Fibroblast of lung (primary cell): ENCODE measurements around the gene TFAM. TPM values are rescaled to one million over a fixed set of nuclear protein-coding genes. Genes with fewer than 3 reads are reported as not detected.

Experiments used
- DNase-seq, 2 donors: peaks; one replicate each; pipeline versions ENCODE4 v3.0.0 to v3.0.0-alpha.2; 2010; ENCODE audit warnings: low read depth in 2 of 2
- H2AFZ ChIP-seq: 2 replicates; pipeline ENCODE4 v1.5.1; 2012; ENCODE audit warnings: low read length, control low read depth, inconsistent platforms
- H3K27ac ChIP-seq: 2 replicates; pipeline ENCODE4 v1.5.1; 2011; ENCODE audit warnings: low read length, control low read depth; ENCODE audit not compliant: insufficient read depth
- H3K27me3 ChIP-seq: 2 replicates; pipeline ENCODE4 v1.5.1; 2011; ENCODE audit warnings: mild to moderate bottlenecking, low read length; ENCODE audit not compliant: control insufficient read depth, insufficient read depth
- H3K36me3 ChIP-seq: 2 replicates; pipeline ENCODE4 v1.5.1; 2011; ENCODE audit warnings: low read length; ENCODE audit not compliant: control insufficient read depth, insufficient read depth
- H3K4me1 ChIP-seq: 2 replicates; pipeline ENCODE4 v1.5.1; 2011; ENCODE audit warnings: low read length; ENCODE audit not compliant: control insufficient read depth, insufficient read depth; ENCODE audit errors: extremely low read depth
- H3K4me2 ChIP-seq: 2 replicates; pipeline ENCODE4 v1.5.1; 2011; ENCODE audit warnings: low read length, control low read depth; ENCODE audit not compliant: insufficient read depth; ENCODE audit errors: extremely low read depth
- H3K4me3 ChIP-seq, 4 experiments: fragments of 200-600 bp in 1 of 4; sonication (generic) in 1 of 4; replicated peaks in 1 of 4; 2 replicates each; pipeline ENCODE4 v1.5.1; 2011 to 2016; ENCODE audit warnings: low read length in 4 of 4, low read depth in 3 of 4, mild to moderate bottlenecking in 3 of 4, control low read depth in 2 of 4, inconsistent platforms in 1 of 4, mixed read lengths in 1 of 4; ENCODE audit not compliant: insufficient read depth in 1 of 4; ENCODE audit errors: control extremely low read depth in 1 of 4
- H3K79me2 ChIP-seq: 2 replicates; pipeline ENCODE4 v1.5.1; 2012; ENCODE audit warnings: mild to moderate bottlenecking, low read length, inconsistent platforms; ENCODE audit not compliant: control insufficient read depth, insufficient read depth
- H3K9ac ChIP-seq: 2 replicates; pipeline ENCODE4 v1.5.1; 2011; ENCODE audit warnings: mild to moderate bottlenecking, low read length, control low read depth; ENCODE audit not compliant: insufficient read depth
- H3K9me3 ChIP-seq: 2 replicates; pipeline ENCODE4 v1.5.1; 2012; ENCODE audit warnings: low read depth, low read length; ENCODE audit not compliant: control insufficient read depth, insufficient read depth
- H4K20me1 ChIP-seq: 2 replicates; pipeline ENCODE4 v1.5.1; 2011; ENCODE audit warnings: low read length; ENCODE audit not compliant: control insufficient read depth, insufficient read depth; ENCODE audit errors: extremely low read depth
- EZH2 ChIP-seq: IDR thresholded peaks from 2 replicates; pipeline ENCODE4 v1.5.1; 2012; ENCODE audit warnings: low read length, control low read depth, mild to moderate bottlenecking; ENCODE audit errors: missing control alignments
- polyA plus RNA-seq, 2 donors: library from polyadenylated mRNA; depleted of rRNA in 1 of 2; stranded (reverse) in 1 of 2; unstranded in 1 of 2; fragments of >200 nt; gene quantifications; 2 replicates each; pipeline ENCODE4 v1.2.1, GENCODE V29; 2011 to 2012; ENCODE audit warnings: missing spikeins in 1 of 2
- total RNA-seq: library from RNA; depleted of rRNA; stranded (reverse); fragments of >200 nt; gene quantifications from 2 replicates; pipeline ENCODE4 v1.2.1, GENCODE V29; 2014
- TF ChIP-seq, protein P1 (sequence below), 2 donors: IDR thresholded peaks in 1 of 2; conservative IDR thresholded peaks in 1 of 2; 1 replicate in 1 of 2; 2 replicates in 1 of 2; pipeline ENCODE4 v1.5.1; 2011 to 2012; ENCODE audit warnings: low read length in 2 of 2, control low read depth in 1 of 2, inconsistent platforms in 1 of 2, low read depth in 1 of 2, mild to moderate bottlenecking in 1 of 2

The TFAM gene
- total and polyA plus RNA-seq, 2 donors (not counting 1 experiment from before 2014, with no cell fraction given), result 14.9 to 21.1 TPM

DNA sequence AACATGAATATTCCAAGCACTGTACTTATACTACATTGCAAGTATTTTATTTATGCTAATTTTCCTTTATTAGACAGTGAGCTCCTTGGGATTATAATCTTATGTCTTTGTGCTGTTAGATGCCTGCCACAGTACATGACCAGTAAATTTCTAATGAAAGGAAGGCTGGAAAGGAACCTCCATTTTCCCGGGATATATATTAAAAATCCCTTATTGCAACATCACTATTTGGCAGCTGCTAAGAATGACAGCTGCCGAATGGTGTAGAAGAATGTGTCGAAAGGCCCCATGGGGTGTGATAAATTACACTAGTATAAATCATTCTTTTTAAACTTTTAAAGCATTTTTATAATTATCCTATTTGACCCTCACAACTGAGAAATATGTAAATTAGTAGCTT, 59.1 kb downstream of the TFAM start:
- TF ChIP-seq, protein P1, sequence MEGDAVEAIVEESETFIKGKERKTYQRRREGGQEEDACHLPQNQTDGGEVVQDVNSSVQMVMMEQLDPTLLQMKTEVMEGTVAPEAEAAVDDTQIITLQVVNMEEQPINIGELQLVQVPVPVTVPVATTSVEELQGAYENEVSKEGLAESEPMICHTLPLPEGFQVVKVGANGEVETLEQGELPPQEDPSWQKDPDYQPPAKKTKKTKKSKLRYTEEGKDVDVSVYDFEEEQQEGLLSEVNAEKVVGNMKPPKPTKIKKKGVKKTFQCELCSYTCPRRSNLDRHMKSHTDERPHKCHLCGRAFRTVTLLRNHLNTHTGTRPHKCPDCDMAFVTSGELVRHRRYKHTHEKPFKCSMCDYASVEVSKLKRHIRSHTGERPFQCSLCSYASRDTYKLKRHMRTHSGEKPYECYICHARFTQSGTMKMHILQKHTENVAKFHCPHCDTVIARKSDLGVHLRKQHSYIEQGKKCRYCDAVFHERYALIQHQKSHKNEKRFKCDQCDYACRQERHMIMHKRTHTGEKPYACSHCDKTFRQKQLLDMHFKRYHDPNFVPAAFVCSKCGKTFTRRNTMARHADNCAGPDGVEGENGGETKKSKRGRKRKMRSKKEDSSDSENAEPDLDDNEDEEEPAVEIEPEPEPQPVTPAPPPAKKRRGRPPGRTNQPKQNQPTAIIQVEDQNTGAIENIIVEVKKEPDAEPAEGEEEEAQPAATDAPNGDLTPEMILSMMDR (conservative IDR thresholded peaks at IDR 0.05 in 1 of 2, IDR thresholded peaks at IDR 0.05 in 1 of 2; ENCODE audit: low read depth in 1 of 2, low read length in 2 of 2), result no peak
- TF ChIP-seq EZH2, result no peak
- Histone ChIP-seq H3K9me3 (no peaks in the 10 kb centered on the region), H3K4me3 (no peak overlapping the region), H3K9ac (no peak overlapping the region), H3K4me2 (no peak overlapping the region), H3K79me2 (no peaks in the 10 kb centered on the region), H3K27me3 (no peaks in the 10 kb centered on the region), H3K27ac (no peak overlapping the region), H4K20me1 (no peaks in the 10 kb centered on the region), H3K4me1 (no peaks in the 10 kb centered on the region), H3K36me3 (no peaks in the 10 kb centered on the region), H2AFZ (no peak overlapping the region)
- no peak for DNase-seq

GRCh38 chr10:58444876-58445275, 59.7 kb downstream of the TFAM start:
- Histone ChIP-seq H3K9ac (no peak overlapping the region), H3K4me1 (no peaks in the 10 kb centered on the region), H3K79me2 (no peaks in the 10 kb centered on the region), H4K20me1 (no peaks in the 10 kb centered on the region), H3K27ac (no peak overlapping the region), H3K36me3 (no peaks in the 10 kb centered on the region), H3K4me3 (no peak overlapping the region), H3K9me3 (no peaks in the 10 kb centered on the region), H3K27me3 (no peaks in the 10 kb centered on the region), H2AFZ (no peak overlapping the region), H3K4me2 (no peak overlapping the region)
- no peak for DNase-seq
- no peak for TF ChIP-seq EZH2
- TF ChIP-seq, protein P1 (conservative IDR thresholded peaks at IDR 0.05 in 1 of 2, IDR thresholded peaks at IDR 0.05 in 1 of 2; ENCODE audit: low read depth in 1 of 2, low read length in 2 of 2), result no peak

DNA sequence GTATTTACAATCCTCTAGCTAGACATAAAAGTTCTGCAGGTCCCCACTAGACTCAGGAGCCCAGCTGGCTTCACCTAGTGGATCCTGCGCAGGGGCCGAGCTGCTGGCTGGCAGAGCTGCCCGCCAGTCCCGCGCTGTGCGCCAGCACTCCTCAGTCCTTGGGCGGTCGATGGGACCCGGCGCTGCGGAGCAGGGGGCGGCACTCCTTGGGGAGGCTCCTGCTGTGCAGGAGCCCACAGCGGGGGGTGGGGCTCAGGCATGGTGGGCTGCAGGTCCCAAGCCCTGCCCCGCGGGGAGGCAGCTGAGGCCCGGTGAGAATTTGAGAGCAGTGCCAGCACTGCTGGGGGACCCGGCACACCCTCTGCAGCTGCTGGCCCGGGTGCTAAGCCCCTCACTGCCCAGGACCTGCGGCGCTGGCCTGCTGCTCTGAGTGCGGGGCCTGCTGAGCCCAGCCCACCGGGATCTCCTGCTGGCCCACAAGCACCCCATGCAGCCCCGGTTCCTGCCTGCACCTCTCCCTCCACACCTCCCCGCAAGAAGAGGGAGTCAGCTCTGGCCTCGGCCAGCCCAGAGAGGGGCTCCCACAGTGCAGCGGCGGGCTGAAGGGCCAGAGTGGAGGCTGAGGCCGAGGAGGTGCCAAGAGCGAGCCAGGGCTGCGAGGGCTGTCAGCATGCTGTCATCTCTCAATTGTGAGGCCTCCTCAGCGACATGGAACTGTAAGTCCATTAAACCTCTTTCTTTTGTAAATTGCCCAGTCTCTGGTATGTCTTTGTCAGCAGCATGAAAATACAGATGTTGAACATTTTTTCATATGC, 63.1 kb downstream of the TFAM start:
- Histone ChIP-seq H3K27ac (no peak overlapping the region), H3K79me2 (no peaks in the 10 kb centered on the region), H3K9me3 (no peaks in the 10 kb centered on the region), H3K4me2 (no peak overlapping the region), H3K4me3 (no peak overlapping the region), H3K27me3 (no peaks in the 10 kb centered on the region), H3K4me1 (no peaks in the 10 kb centered on the region), H2AFZ (no peak overlapping the region), H3K9ac (no peak overlapping the region), H3K36me3 (no peaks in the 10 kb centered on the region), H4K20me1 (no peaks in the 10 kb centered on the region)
- DNase-seq, result no peak
- TF ChIP-seq EZH2, result no peak
- TF ChIP-seq, protein P1 (conservative IDR thresholded peaks at IDR 0.05 in 1 of 2, IDR thresholded peaks at IDR 0.05 in 1 of 2; ENCODE audit: low read depth in 1 of 2, low read length in 2 of 2), result no peak

Other genes with a start within 250 kb of the TFAM start
- 4.1 and 6.3 TPM in 2 replicates for gene IPMK, start 117.5 kb upstream of the TFAM start, total RNA-seq
- gene IPMK, start 117.5 kb upstream of the TFAM start, polyA plus RNA-seq, result 2.5 and 3.6 TPM in 2 replicates
- gene CISD1, start 116.2 kb upstream of the TFAM start, total RNA-seq, result 14.0 and 14.4 TPM in 2 replicates
- gene CISD1, start 116.2 kb upstream of the TFAM start, polyA plus RNA-seq, result 39.9 and 44.4 TPM in 2 replicates
- gene UBE2D1, start 50.4 kb upstream of the TFAM start, total RNA-seq, result 11.6 and 12.1 TPM in 2 replicates
- 17.7 and 21.4 TPM in 2 replicates for gene UBE2D1, start 50.4 kb upstream of the TFAM start, polyA plus RNA-seq
- 62.7 and 64.7 TPM in 2 replicates for gene BICC1, start 127.5 kb downstream of the TFAM start, total RNA-seq
- gene BICC1, start 127.5 kb downstream of the TFAM start, polyA plus RNA-seq, result 22.2 and 22.6 TPM in 2 replicates